IPS-11a (cell line): ENCODE data around the gene ADAMTS7.
"Not testable (repeated sequence)": the region's sequence is repeated elsewhere in the genome, so short reads cannot be mapped to it uniquely, and the experiment has no call there.

Experiments used
- H3K4me3 ChIP-seq: one replicate; pipeline ENCODE4 v1.5.1; 2013; ENCODE audit warnings: low read depth, low read length, control low read depth

Gene ADAMTS7

GRCh38 chr15:78831229-78832207 lies 20.3 kb upstream of the ADAMTS7 start:
- H3K4me3 ChIP-seq = no peak overlapping the region

- H3K4me3 ChIP-seq = no peak overlapping the region
These were observed 19.4 kb upstream of the ADAMTS7 start for GRCh38 chr15:78830514-78831228.

GRCh38 chr15:78828920-78829319 lies 17.7 kb upstream of the ADAMTS7 start:
- H3K4me3 ChIP-seq = no peak overlapping the region

- H3K4me3 ChIP-seq = no peak overlapping the region
These were observed 11.2 kb upstream of the ADAMTS7 start for GRCh38 chr15:78822514-78822913.

GRCh38 chr15:78811825-78812183 lies 540 bp upstream of the ADAMTS7 start:
- H3K4me3 ChIP-seq = no peak overlapping the region

GRCh38 chr15:78810362-78811123 lies 721 bp downstream of the ADAMTS7 start:
- H3K4me3 ChIP-seq = peak overlapping the region; percentile 62

GRCh38 chr15:78810003-78810361 lies 1.3 kb downstream of the ADAMTS7 start:
- H3K4me3 ChIP-seq = peak overlapping the region; percentile 62

GRCh38 chr15:78808550-78808949 lies 2.7 kb downstream of the ADAMTS7 start:
- no peak overlapping the region for H3K4me3 ChIP-seq

- H3K4me3 ChIP-seq = no peak overlapping the region
These were observed 3.9 kb downstream of the ADAMTS7 start for GRCh38 chr15:78807359-78807758.

- H3K4me3 ChIP-seq = no peak overlapping the region
These were observed 6.9 kb downstream of the ADAMTS7 start for GRCh38 chr15:78804391-78804792.

- no peak overlapping the region for H3K4me3 ChIP-seq
These were observed 10.5 kb downstream of the ADAMTS7 start for GRCh38 chr15:78800806-78801205.

- H3K4me3 ChIP-seq = no peak overlapping the region
These were observed 11.1 kb downstream of the ADAMTS7 start for GRCh38 chr15:78800189-78800588.

GRCh38 chr15:78799102-78799501 lies 12.2 kb downstream of the ADAMTS7 start:
- not testable (repeated sequence) for H3K4me3 ChIP-seq

GRCh38 chr15:78798355-78798754 lies 12.9 kb downstream of the ADAMTS7 start:
- H3K4me3 ChIP-seq = not testable (repeated sequence)

- no peak overlapping the region for H3K4me3 ChIP-seq
These were observed 13.3 kb downstream of the ADAMTS7 start for GRCh38 chr15:78797951-78798350.

GRCh38 chr15:78796510-78796909 lies 14.8 kb downstream of the ADAMTS7 start:
- H3K4me3 ChIP-seq = no peak overlapping the region

GRCh38 chr15:78795043-78795442 lies 16.2 kb downstream of the ADAMTS7 start:
- H3K4me3 ChIP-seq = no peak overlapping the region

GRCh38 chr15:78794446-78794845 lies 16.8 kb downstream of the ADAMTS7 start:
- H3K4me3 ChIP-seq = not testable (repeated sequence)

- H3K4me3 ChIP-seq = no peak overlapping the region
These were observed 19.9 kb downstream of the ADAMTS7 start for GRCh38 chr15:78791357-78791756.

GRCh38 chr15:78790027-78790426 lies 21.2 kb downstream of the ADAMTS7 start:
- H3K4me3 ChIP-seq = no peak overlapping the region

GRCh38 chr15:78789615-78790014 lies 21.6 kb downstream of the ADAMTS7 start:
- H3K4me3 ChIP-seq = no peak overlapping the region
